WTC11 (cell line): ENCODE data around the gene TPRG1L. TPM values are rescaled to one million over a fixed set of nuclear protein-coding genes. Genes with fewer than 3 reads are reported as not detected.
"Not testable (repeated sequence)": the region's sequence is repeated elsewhere in the genome, so short reads cannot be mapped to it uniquely, and the experiment has no call there.

Experiments
- ATAC-seq: fragments of 200-7000 bp; cut with Tn5 transposase; 2 replicates; pipeline ENCODE4 v1.10.0; 2021; ENCODE audit warnings: mild to moderate bottlenecking, moderate library complexity
- CTCF ChIA-PET: fragments of 300-600 bp; sonication (Branson Sonifier 250); formaldehyde crosslinking; loops from one replicate; lab custom pipeline; 2021; ENCODE audit warnings: antibody characterized with exemption; lab: Charles Lee
- POLR2A ChIA-PET: fragments of 350-600 bp; sonication (Branson Sonifier 250); formaldehyde crosslinking; loops from one replicate; lab custom pipeline; 2021; ENCODE audit warnings: antibody characterized with exemption; lab: Charles Lee
- DNase-seq: peaks from one replicate; pipeline ENCODE4 v3.0.0; 2021; ENCODE audit warnings: low spot score
- H3K27ac Mint-ChIP-seq: 2 replicates; pipeline ENCODE4 v1.8.0; 2021; ENCODE audit warnings: mixed read lengths
- H3K27me3 Mint-ChIP-seq: 2 replicates; pipeline ENCODE4 v1.8.0; 2021; ENCODE audit warnings: low read depth, mild to moderate bottlenecking, moderate library complexity, mixed read lengths
- H3K36me3 Mint-ChIP-seq: 2 replicates; pipeline ENCODE4 v1.8.0; 2021; ENCODE audit warnings: mixed read lengths
- H3K4me1 Mint-ChIP-seq: 2 replicates; pipeline ENCODE4 v1.8.0; 2022; ENCODE audit warnings: mixed read lengths
- H3K4me3 Mint-ChIP-seq: 2 replicates; pipeline ENCODE4 v1.8.0; 2021; ENCODE audit warnings: mild to moderate bottlenecking, moderate library complexity, mixed read lengths
- H3K9me3 Mint-ChIP-seq: 2 replicates; pipeline ENCODE4 v1.8.0; 2021; ENCODE audit warnings: mixed read lengths
- CBFB ChIP-seq: sonication (generic); formaldehyde crosslinking; IDR thresholded peaks from 2 replicates; pipeline ENCODE4 v1.8.1; 2022; ENCODE audit warnings: mild to moderate bottlenecking, low read depth, missing genetic modification reagents
- CDX4 ChIP-seq: fragments of 250-450 bp; sonication (Bioruptor Pico); IDR thresholded peaks from 2 replicates; pipeline ENCODE4 v1.9.0; 2021; ENCODE audit warnings: moderate library complexity, mild to moderate bottlenecking, inconsistent platforms, borderline replicate concordance
- ELF4 ChIP-seq: sonication (generic); formaldehyde crosslinking; IDR thresholded peaks from 2 replicates; pipeline ENCODE4 v1.8.1; 2022; ENCODE audit warnings: low read depth, mild to moderate bottlenecking, moderate library complexity, missing genetic modification reagents
- ETV6 ChIP-seq: sonication (generic); formaldehyde crosslinking; IDR thresholded peaks from 2 replicates; pipeline ENCODE4 v1.8.1; 2022; ENCODE audit warnings: mild to moderate bottlenecking, missing genetic modification reagents
- GRHL2 ChIP-seq: fragments of 250-450 bp; sonication (Bioruptor Pico); IDR thresholded peaks from 2 replicates; pipeline ENCODE4 v1.8.0; 2022; ENCODE audit warnings: mild to moderate bottlenecking, moderate library complexity; ENCODE audit not compliant: insufficient replicate concordance, severe bottlenecking
- IRF2 ChIP-seq: sonication (generic); formaldehyde crosslinking; IDR thresholded peaks from 2 replicates; pipeline ENCODE4 v1.8.0; 2022; ENCODE audit warnings: low read depth, missing genetic modification reagents, borderline replicate concordance
- JAZF1 ChIP-seq: fragments of 250-450 bp; sonication (Bioruptor Pico); IDR thresholded peaks from 2 replicates; pipeline ENCODE4 v1.9.0; 2021; ENCODE audit warnings: moderate library complexity, mild to moderate bottlenecking, inconsistent platforms
- MYBL2 ChIP-seq: sonication (generic); formaldehyde crosslinking; IDR thresholded peaks from 2 replicates; pipeline ENCODE4 v1.8.1; 2023; ENCODE audit warnings: mild to moderate bottlenecking, moderate library complexity, missing genetic modification reagents
- NFATC4 ChIP-seq: fragments of 250-450 bp; sonication (Bioruptor Pico); IDR thresholded peaks from 2 replicates; pipeline ENCODE4 v1.9.0; 2021; ENCODE audit warnings: mild to moderate bottlenecking
- NR2C2 ChIP-seq: sonication (generic); formaldehyde crosslinking; IDR thresholded peaks from 2 replicates; pipeline ENCODE4 v1.8.0; 2022; ENCODE audit warnings: mild to moderate bottlenecking, missing genetic modification reagents
- PRRX2 ChIP-seq: fragments of 250-450 bp; sonication (Bioruptor Pico); IDR thresholded peaks from 2 replicates; pipeline ENCODE4 v1.8.0; 2021; ENCODE audit warnings: mild to moderate bottlenecking
- RORB ChIP-seq: fragments of 250-450 bp; sonication (Bioruptor Pico); IDR thresholded peaks from 2 replicates; pipeline ENCODE4 v1.9.0; 2021; ENCODE audit warnings: mild to moderate bottlenecking
- TP53 ChIP-seq: sonication (generic); formaldehyde crosslinking; IDR thresholded peaks from 2 replicates; pipeline ENCODE4 v1.8.1; 2023; ENCODE audit warnings: mild to moderate bottlenecking, missing genetic modification reagents
- ZNF121 ChIP-seq: sonication (generic); formaldehyde crosslinking; IDR thresholded peaks from 2 replicates; pipeline ENCODE4 v1.8.0; 2023; ENCODE audit warnings: missing genetic modification reagents
- ZNF138 ChIP-seq: sonication (generic); formaldehyde crosslinking; conservative IDR thresholded peaks from 2 replicates; pipeline ENCODE4 v1.8.1; 2022; ENCODE audit warnings: mild to moderate bottlenecking, moderate library complexity, missing genetic modification reagents
- total RNA-seq: library from RNA; stranded (reverse); gene quantifications from 3 replicates; pipeline ENCODE4 v1.2.3, GENCODE V29; 2021
- TF ChIP-seq, protein P1 (sequence below): sonication (generic); formaldehyde crosslinking; IDR thresholded peaks from 2 replicates; pipeline ENCODE4 v1.8.1; 2023; ENCODE audit warnings: mild to moderate bottlenecking, missing genetic modification reagents
- TF ChIP-seq, protein P2 (sequence below): sonication (generic); formaldehyde crosslinking; IDR thresholded peaks from 2 replicates; pipeline ENCODE4 v1.8.1; 2022; ENCODE audit warnings: mild to moderate bottlenecking, moderate library complexity, missing genetic modification reagents
- TF ChIP-seq, protein P3 (sequence below): sonication (generic); formaldehyde crosslinking; IDR thresholded peaks from 2 replicates; pipeline ENCODE4 v1.8.1; 2022; ENCODE audit warnings: missing genetic modification reagents, borderline replicate concordance
- TF ChIP-seq, protein P4 (sequence below): sonication (generic); formaldehyde crosslinking; IDR thresholded peaks from 2 replicates; pipeline ENCODE4 v1.8.0; 2022; ENCODE audit warnings: mild to moderate bottlenecking, missing genetic modification reagents

The TPRG1L gene
- total RNA-seq, 1 experiment from 2014 or later: 20.9 TPM

DNA sequence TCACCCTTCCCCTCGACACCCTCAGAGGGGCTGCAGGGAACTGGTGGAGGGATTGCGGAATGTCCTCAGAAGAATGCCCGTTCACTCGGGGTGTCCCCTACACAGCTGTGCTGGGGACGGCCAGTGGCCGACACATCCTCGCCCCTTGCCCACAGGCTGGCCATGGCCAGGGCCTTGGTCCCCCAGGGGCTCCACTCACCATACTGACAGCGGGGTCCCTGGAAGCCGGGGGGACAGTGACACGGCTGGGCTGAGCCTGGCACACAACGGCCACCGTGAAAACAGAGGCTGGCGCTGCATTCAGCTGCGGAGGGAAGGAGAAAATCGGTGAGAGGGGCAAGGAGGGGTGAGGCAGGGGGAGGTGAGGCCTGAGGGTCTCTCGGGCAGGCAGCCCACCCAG lies 45.2 kb upstream of the TPRG1L start (continued):
- TF ChIP-seq ETV6 (no peak), TP53 (CRISPR knock-in tag) (no peak)
- TF ChIP-seq, all 79 proteins: peak for 0

DNA sequence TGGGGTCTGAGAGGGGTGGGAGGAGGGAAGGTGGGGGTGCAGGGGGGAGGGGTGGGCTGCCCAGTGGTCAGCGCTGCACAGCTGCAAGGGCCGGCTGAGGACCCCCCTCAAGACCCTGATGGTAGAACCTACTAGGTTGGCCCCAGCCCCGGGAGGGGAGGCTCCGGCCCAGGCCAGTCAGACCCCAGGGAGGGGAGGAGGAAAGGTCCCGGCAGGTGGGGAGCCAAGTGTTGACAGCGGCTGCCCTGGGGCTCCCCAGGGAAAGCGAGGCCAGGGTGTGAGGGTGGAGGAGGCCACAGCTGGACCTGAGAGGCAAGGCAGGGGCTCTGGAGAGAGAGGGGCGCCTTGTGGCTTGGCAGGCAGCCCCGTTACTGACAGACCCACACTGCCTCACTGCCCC lies 44.6 kb upstream of the TPRG1L start:
- peaks cover 4% of the 10 kb centered on the region; the same call in 1 of the 2 replicates for H3K36me3 Mint-ChIP-seq
- ChIA-PET CTCF (no interaction called here), POLR2A (no interaction called here)

DNA sequence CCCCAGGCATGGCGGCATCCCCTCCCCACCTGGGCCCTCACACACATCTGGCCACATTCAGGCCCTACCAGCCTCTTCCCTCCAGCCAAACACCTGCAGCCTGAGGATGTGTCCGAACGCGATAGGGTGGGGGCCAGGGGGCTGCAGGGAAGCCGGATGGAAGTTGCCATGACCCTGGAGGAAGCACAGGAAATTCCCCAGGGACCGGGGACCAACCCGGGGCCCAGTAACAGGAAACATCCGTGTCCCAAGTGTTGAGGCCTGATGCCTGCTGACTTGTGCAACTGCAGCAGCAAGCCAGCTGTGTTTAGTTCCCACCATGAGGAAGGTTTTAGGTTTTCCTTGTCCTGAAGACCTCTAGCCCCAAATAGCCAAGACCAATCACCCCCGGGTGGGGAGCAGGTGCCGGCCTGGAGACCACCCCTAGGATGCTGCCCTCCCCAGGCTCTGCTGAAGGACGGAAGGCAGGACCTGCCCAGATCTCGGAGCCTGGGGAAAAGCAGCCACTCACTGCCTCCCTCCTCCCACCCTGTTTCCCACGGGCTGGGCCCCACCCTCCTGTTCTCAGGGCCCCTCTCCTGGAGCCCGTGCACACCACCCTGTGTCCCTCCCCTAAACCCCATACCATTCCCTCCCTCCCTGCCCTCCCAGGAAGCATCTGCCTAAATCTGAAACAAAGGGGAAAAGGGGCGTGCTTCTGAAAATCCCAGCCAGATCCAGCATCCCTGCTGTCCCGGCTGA lies 43.3 kb upstream of the TPRG1L start:
- POLR2A ChIA-PET: interaction anchor here (0.7 kb wide), 1 partner anchor 369 kb away, joined by 6 read pairs; no protein-coding TSS in a partner anchor
- Mint-ChIP-seq H3K27me3 (no peaks in the 10 kb centered on the region), H3K27ac (no peak overlapping the region), H3K4me1 (no peaks in the 10 kb centered on the region), H3K36me3 (no peaks in the 10 kb centered on the region), H3K9me3 (no peaks in the 10 kb centered on the region), H3K4me3 (no peak overlapping the region)
- TF ChIP-seq, protein P1, sequence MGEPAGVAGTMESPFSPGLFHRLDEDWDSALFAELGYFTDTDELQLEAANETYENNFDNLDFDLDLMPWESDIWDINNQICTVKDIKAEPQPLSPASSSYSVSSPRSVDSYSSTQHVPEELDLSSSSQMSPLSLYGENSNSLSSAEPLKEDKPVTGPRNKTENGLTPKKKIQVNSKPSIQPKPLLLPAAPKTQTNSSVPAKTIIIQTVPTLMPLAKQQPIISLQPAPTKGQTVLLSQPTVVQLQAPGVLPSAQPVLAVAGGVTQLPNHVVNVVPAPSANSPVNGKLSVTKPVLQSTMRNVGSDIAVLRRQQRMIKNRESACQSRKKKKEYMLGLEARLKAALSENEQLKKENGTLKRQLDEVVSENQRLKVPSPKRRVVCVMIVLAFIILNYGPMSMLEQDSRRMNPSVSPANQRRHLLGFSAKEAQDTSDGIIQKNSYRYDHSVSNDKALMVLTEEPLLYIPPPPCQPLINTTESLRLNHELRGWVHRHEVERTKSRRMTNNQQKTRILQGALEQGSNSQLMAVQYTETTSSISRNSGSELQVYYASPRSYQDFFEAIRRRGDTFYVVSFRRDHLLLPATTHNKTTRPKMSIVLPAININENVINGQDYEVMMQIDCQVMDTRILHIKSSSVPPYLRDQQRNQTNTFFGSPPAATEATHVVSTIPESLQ (CRISPR knock-in tag): no peak
- TF ChIP-seq NR2C2 (CRISPR knock-in tag): no peak
- TF ChIP-seq ELF4: no peak
- TF ChIP-seq, protein P2, sequence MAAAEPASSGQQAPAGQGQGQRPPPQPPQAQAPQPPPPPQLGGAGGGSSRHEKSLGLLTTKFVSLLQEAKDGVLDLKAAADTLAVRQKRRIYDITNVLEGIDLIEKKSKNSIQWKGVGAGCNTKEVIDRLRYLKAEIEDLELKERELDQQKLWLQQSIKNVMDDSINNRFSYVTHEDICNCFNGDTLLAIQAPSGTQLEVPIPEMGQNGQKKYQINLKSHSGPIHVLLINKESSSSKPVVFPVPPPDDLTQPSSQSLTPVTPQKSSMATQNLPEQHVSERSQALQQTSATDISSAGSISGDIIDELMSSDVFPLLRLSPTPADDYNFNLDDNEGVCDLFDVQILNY (CRISPR knock-in tag): no peak
- TF ChIP-seq CBFB (CRISPR knock-in tag): no peak
- DNase-seq (no peak), ATAC-seq (no peak)
- CTCF ChIA-PET: interaction anchor here (1.0 to 1.6 kb wide), 3 partner anchors 10 to 143 kb away, joined by 3 to 5 read pairs (median 3); no protein-coding TSS in a partner anchor

More for the DNA sequence above, 44.6 kb upstream of the TPRG1L start:
- H3K4me3 Mint-ChIP-seq: no peak overlapping the region
- H3K9me3 Mint-ChIP-seq: no peaks in the 10 kb centered on the region
- H3K27me3 Mint-ChIP-seq: no peaks in the 10 kb centered on the region
- no peaks in the 10 kb centered on the region for H3K4me1 Mint-ChIP-seq
- no peak overlapping the region for H3K27ac Mint-ChIP-seq
- TF ChIP-seq ETV6 (no peak), IRF2 (CRISPR knock-in tag) (no peak), JAZF1 (CRISPR knock-in tag) (no peak), ZNF138 (CRISPR knock-in tag) (no peak), CDX4 (CRISPR knock-in tag) (no peak), RORB (no peak), GRHL2 (CRISPR knock-in tag) (no peak), NFATC4 (CRISPR knock-in tag) (no peak), PRRX2 (no peak), ZNF121 (no peak), MYBL2 (CRISPR knock-in tag) (no peak)
- TF ChIP-seq, protein P3, sequence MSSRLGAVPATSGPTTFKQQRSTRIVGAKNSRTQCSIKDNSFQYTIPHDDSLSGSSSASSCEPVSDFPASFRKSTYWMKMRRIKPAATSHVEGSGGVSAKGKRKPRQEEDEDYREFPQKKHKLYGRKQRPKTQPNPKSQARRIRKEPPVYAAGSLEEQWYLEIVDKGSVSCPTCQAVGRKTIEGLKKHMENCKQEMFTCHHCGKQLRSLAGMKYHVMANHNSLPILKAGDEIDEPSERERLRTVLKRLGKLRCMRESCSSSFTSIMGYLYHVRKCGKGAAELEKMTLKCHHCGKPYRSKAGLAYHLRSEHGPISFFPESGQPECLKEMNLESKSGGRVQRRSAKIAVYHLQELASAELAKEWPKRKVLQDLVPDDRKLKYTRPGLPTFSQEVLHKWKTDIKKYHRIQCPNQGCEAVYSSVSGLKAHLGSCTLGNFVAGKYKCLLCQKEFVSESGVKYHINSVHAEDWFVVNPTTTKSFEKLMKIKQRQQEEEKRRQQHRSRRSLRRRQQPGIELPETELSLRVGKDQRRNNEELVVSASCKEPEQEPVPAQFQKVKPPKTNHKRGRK (CRISPR knock-in tag): no peak
- TF ChIP-seq, protein P4, sequence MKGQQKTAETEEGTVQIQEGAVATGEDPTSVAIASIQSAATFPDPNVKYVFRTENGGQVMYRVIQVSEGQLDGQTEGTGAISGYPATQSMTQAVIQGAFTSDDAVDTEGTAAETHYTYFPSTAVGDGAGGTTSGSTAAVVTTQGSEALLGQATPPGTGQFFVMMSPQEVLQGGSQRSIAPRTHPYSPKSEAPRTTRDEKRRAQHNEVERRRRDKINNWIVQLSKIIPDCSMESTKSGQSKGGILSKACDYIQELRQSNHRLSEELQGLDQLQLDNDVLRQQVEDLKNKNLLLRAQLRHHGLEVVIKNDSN (CRISPR knock-in tag): no peak
- DNase-seq (no peak), ATAC-seq (no peak)

DNA sequence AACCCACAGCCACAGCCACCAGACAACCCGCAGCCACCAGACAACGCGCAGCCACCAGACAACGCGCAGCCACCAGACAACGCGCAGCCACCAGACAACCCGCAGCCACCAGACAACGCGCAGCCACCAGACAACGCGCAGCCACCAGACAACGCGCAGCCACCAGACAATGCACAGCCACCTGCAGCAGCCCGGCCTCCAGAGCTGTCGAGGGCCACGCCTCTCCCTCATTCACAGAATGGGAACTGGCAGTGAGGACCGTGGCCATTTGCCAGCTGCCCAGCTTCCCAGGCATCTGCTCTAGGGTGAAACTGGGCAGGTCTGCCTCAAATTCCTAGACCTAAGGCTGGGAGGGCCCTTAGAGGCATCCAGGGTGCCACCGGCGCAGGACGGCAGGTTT lies 41.1 kb upstream of the TPRG1L start:
- H3K36me3 Mint-ChIP-seq, ATAC-seq, H3K4me1 Mint-ChIP-seq, H3K9me3 Mint-ChIP-seq, H3K27ac Mint-ChIP-seq, H3K4me3 Mint-ChIP-seq, H3K27me3 Mint-ChIP-seq, POLR2A ChIA-PET, DNase-seq: not testable (repeated sequence)
- CTCF ChIA-PET: interaction anchor here (1.0 kb wide), 1 partner anchor 35 kb away, joined by 4 read pairs; no protein-coding TSS in a partner anchor
